Mononuclear cell (primary cell): ENCODE results near the gene KCTD7. TPM values are rescaled to one million over a fixed set of nuclear protein-coding genes. Genes with fewer than 3 reads are reported as not detected.
"Not testable (repeated sequence)": the region's sequence is repeated elsewhere in the genome, so short reads cannot be mapped to it uniquely, and the experiment has no call there.

ENCODE experiments used
- H3K27me3 ChIP-seq: 2 replicates; pipeline ENCODE4 v1.6.0; 2011; ENCODE audit warnings: low read length, control low read depth; ENCODE audit not compliant: insufficient read depth
- H3K4me1 ChIP-seq: 2 replicates; pipeline ENCODE4 v1.5.1; 2011; ENCODE audit warnings: mild to moderate bottlenecking, low read length, control low read depth; ENCODE audit not compliant: insufficient read depth
- H3K4me3 ChIP-seq: 2 replicates; pipeline ENCODE4 v1.5.1; 2011; ENCODE audit warnings: mild to moderate bottlenecking, low read length, moderate library complexity
- H3K9me3 ChIP-seq: 2 replicates; pipeline ENCODE4 v1.5.1; 2011; ENCODE audit warnings: low read depth, mild to moderate bottlenecking, control low read depth, low read length
- total RNA-seq: library from RNA; depleted of rRNA; stranded (reverse); fragments of >200 nt; gene quantifications from one replicate; pipeline ENCODE4 v1.2.3, GENCODE V29; 2012

The KCTD7 gene
- total RNA-seq, 1 donor = 8.7 TPM

DNA sequence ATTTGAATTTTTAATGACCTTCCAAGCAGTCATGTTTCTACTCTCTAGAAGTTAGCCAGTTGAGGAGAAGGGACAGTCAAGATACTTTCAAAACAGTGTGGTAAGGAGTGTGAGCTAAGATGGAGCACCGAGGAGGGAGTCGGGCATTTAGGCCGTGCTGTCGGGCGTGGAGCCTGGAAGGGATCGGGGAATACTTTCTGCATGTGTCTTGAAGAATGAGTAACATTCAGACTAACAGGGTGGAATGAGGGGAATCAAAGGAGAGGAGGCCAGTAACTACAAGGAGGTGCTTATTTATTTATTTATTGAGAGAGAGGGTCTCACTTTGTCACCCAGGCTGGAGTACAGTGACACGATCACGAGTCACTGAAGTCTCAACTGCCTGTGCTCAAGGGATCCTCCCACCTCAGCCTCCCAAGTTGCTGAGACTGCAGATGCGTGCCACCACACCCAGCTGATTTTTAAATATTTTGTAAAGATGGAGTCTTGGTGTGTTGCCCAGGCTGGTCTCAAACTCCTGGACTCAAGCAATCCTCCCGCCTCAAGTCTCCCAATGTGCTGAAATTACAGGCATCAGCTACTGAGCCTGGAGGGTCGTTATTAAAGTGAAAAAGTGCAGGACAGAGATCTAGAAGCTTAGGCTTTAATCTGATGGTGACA, 27.3 kb downstream of the KCTD7 start:
- peaks cover 20% of the 10 kb centered on the region for H3K4me1 ChIP-seq
- H3K4me3 ChIP-seq, H3K27me3 ChIP-seq, H3K9me3 ChIP-seq: not testable (repeated sequence)

GRCh38 chr7:66657798-66658197, 29.1 kb downstream of the KCTD7 start:
- H3K4me1 ChIP-seq = peaks cover 20% of the 10 kb centered on the region
- no peaks in the 10 kb centered on the region for H3K27me3 ChIP-seq
- H3K9me3 ChIP-seq = no peaks in the 10 kb centered on the region
- H3K4me3 ChIP-seq = no peak overlapping the region

DNA sequence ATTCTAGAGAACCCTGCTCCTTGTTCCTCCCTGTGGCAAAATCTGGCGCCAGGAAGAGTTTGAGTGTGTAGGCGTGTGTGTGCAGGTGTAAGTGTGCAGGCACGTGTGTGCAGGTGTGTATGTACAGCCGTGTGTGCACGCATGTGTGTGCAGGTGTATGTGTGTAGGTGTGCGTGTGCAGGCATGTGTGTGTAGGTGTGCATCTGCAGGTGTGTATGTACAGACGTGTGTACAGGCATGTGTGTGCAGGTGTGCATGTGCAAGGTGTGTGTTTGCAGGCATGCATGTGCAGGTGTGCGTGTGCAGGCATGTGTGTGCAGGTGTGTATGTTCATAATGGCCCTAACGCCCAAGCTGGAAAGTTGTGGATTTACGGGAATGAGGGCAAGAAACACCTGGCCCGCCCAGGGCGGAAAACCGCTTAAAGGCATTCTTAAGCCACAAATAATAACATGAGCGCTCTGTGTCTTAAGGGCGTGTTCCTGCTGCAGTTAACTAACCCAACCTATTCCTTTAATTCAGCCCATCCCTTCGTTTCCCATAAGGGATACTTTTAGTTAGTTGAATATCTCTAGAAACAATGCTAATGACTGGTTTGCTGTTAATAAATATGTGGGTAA, 34.1 kb downstream of the KCTD7 start:
- Histone ChIP-seq H3K27me3 (no peaks in the 10 kb centered on the region), H3K4me1 (no peaks in the 10 kb centered on the region), H3K4me3 (no peak overlapping the region), H3K9me3 (no peaks in the 10 kb centered on the region)

DNA sequence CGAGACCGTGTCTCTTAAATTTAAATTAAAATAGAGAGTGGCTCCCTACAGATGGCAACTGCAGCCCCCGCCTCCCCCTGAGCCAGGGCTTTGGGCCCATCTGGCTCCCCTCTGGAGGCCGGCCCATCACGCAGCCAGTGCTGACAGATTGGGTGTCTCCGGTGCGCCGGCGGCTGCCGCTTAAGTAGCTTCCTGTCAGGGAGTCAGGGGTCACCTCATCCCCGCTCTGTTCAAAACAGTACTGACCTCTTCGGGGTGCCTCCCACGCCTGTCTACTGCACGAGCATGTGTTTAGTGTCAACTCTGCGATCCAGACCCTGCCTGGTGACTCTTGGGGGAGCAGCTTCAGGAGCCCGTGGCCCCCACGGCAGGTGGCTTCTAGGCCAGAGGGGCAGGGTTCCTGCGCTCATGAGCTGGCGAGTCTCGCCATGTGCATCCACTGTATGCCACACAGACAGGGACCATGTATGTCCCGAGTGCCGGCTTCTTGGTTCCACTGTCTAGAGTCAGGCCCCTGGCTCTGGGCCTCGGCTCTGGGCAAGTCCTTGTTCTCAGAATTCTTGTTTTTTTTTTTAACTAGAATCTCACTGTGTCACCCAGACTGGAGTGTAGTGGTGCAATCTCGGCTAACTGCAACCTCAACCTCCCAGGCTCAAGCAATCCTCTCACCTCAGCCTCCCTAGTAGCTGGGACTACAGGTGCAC, 36.1 kb downstream of the KCTD7 start:
- Histone ChIP-seq H3K9me3 (no peaks in the 10 kb centered on the region), H3K4me3 (no peak overlapping the region), H3K4me1 (no peaks in the 10 kb centered on the region), H3K27me3 (no peaks in the 10 kb centered on the region)

- Histone ChIP-seq H3K4me3 (no peak overlapping the region), H3K27me3 (no peaks in the 10 kb centered on the region), H3K4me1 (no peaks in the 10 kb centered on the region), H3K9me3 (no peaks in the 10 kb centered on the region)
Measured at GRCh38 chr7:66666313-66666952, 37.8 kb downstream of the KCTD7 start.

- H3K27me3 ChIP-seq = no peaks in the 10 kb centered on the region
- H3K4me3 ChIP-seq = no peak overlapping the region
- no peaks in the 10 kb centered on the region for H3K9me3 ChIP-seq
- no peaks in the 10 kb centered on the region for H3K4me1 ChIP-seq
Measured at GRCh38 chr7:66667023-66667728, 38.5 kb downstream of the KCTD7 start.

DNA sequence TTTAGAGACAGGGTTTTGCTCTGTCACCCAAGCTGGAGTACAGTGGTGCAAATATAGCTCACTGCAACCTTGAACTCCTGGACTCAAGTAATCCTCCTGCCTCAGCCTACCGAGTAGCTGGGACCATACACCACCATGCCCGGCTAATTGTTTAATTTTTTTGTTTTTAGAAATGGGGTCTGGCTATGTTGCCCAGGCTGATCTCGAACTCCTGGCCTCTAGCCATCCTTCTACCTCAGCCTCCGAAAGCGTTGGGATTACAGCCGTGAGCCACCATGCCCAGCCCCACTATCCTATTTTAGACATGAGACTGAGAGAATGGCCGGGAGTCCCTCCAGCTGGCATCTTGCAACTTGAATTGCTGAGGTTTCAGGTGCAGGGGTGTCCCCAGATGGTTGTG, 39.4 kb downstream of the KCTD7 start:
- H3K27me3 ChIP-seq = no peaks in the 10 kb centered on the region
- no peaks in the 10 kb centered on the region for H3K4me1 ChIP-seq
- H3K9me3 ChIP-seq = no peaks in the 10 kb centered on the region
- H3K4me3 ChIP-seq = no peak overlapping the region

- H3K9me3 ChIP-seq = no peaks in the 10 kb centered on the region
- no peak overlapping the region for H3K4me3 ChIP-seq
- no peaks in the 10 kb centered on the region for H3K27me3 ChIP-seq
- no peaks in the 10 kb centered on the region for H3K4me1 ChIP-seq
Measured at GRCh38 chr7:66668677-66669076, 40.0 kb downstream of the KCTD7 start.

GRCh38 chr7:66669088-66669487, 40.4 kb downstream of the KCTD7 start:
- Histone ChIP-seq H3K4me3 (no peak overlapping the region), H3K27me3 (no peaks in the 10 kb centered on the region), H3K9me3 (no peaks in the 10 kb centered on the region), H3K4me1 (no peaks in the 10 kb centered on the region)

- no peaks in the 10 kb centered on the region for H3K27me3 ChIP-seq
- H3K4me3 ChIP-seq = no peak overlapping the region
- H3K9me3 ChIP-seq = no peaks in the 10 kb centered on the region
- no peaks in the 10 kb centered on the region for H3K4me1 ChIP-seq
Measured at GRCh38 chr7:66669496-66669895, 40.8 kb downstream of the KCTD7 start.

DNA sequence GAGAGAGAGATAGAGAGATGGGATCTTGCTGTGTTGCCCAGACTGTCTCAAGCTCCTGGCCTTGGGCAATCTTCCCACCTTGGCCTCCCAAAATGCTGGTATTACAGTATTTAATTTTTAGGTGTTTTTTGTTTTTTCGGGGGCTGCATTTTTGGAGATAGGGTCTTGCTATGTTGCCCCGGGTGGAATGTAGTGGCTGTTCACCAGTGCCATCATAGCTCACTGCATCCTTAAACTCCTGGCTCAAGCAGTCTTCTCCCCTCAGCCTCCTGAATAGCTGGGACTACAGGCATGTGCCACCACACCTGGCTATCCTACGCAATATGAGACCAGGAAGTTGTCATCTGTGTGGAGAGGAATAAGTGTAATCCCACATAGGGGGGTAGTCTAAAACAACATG, 42.4 kb downstream of the KCTD7 start:
- H3K27me3 ChIP-seq = no peaks in the 10 kb centered on the region
- no peaks in the 10 kb centered on the region for H3K4me1 ChIP-seq
- no peaks in the 10 kb centered on the region for H3K9me3 ChIP-seq
- no peak overlapping the region for H3K4me3 ChIP-seq

GRCh38 chr7:66671486-66671885, 42.8 kb downstream of the KCTD7 start:
- not testable (repeated sequence) for H3K4me1 ChIP-seq, H3K27me3 ChIP-seq, H3K4me3 ChIP-seq, H3K9me3 ChIP-seq

DNA sequence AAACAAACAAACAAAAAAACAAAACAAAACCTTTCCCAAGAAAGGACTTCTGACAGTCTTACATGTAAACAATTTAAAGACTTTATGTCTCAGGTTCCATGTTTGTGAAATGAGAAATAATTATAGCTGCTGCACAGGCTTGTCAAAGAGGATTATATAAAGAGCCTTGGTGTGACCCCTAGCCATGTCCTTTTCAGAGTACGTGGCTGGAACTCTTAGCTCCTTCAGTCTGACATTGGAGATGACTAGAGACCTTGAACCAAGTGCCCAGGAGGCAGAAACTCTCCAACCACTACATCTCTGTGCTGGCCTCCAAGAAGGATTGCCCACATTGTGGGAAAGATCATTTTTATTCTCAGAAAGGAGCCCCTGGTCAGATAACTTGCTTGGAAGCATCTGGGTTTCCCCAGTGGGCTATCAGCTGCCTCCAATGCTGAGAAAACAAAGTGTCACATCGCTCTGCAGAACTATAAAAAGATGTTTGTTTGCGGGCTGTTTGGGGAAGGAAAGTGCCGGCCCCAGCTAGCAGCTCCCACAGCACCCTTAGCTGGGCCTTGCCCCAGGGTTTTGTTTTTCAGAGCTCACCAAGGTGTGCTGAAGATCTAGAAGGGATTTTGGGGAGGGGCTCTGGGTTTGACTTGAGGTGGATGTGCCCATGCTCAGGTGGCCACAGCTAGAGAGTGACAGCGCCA, 43.9 kb downstream of the KCTD7 start:
- not testable (repeated sequence) for H3K4me3 ChIP-seq, H3K9me3 ChIP-seq, H3K27me3 ChIP-seq, H3K4me1 ChIP-seq

- not testable (repeated sequence) for H3K27me3 ChIP-seq, H3K4me3 ChIP-seq, H3K9me3 ChIP-seq, H3K4me1 ChIP-seq
Measured at GRCh38 chr7:66673124-66673640, 44.5 kb downstream of the KCTD7 start.
